HG02981 (cell line): ENCODE results near the gene PPP1R9B.

ENCODE experiments used
- ATAC-seq: cut with Tn5 transposase; IDR thresholded peaks from one replicate; pipeline ENCODE4 v1.9.1; 2021; ENCODE audit warnings: mild to moderate bottlenecking, moderate library complexity; ENCODE audit not compliant: unreplicated experiment

Gene PPP1R9B

DNA sequence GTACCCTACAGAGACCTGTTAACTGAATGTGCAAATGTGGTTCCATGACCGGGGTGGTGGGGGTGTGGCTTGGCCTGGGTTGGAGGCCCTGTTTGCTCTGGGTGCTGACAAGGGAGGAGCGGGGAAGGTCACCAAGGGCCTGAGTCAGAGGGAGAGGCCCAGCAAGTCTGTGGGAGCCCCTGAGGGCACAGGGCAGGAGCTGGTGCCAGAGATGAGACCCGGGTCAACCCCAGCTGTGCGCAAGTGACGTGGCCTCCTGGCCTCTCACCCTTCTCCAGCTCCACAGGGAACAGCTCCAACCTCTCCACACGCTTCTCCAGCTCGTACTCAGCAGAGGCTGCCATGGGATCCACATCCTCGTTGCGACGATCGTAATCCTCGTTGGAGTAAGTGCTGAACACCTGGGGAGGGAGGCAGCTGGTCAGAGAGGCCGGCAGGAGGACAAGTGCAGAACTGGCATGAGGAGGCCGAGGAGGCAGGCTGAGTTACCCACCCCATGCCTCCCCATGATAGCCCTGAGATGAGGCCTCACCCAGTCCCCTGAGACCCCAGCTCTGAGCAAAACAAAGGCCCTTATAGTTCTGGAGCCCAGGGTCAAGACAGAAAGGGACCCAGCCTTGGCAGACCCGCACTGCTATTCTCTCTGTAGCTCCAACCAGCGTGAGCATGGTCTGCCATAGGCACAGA lies 5.5 kb downstream of the PPP1R9B start:
- no peak for ATAC-seq

DNA sequence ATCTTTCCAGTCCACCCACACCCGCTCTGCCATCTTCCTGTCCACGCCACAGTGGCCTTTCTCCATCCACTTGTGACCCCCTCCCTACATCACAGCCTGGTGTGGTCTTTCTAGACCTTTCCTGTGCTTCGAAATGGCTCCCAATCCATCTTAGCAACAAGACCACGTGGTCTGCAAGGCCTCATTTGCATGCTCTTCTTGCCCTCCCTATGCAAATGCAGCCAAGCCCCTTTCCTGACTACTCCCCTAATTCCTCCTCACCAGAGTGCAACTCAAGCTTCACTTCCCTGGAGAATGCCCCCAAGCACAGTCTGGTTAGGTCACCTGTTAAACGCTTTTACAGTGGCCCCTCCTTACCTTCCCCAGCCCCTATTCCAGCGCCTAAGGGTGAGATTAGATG lies 6.1 kb downstream of the PPP1R9B start:
- no peak for ATAC-seq

DNA sequence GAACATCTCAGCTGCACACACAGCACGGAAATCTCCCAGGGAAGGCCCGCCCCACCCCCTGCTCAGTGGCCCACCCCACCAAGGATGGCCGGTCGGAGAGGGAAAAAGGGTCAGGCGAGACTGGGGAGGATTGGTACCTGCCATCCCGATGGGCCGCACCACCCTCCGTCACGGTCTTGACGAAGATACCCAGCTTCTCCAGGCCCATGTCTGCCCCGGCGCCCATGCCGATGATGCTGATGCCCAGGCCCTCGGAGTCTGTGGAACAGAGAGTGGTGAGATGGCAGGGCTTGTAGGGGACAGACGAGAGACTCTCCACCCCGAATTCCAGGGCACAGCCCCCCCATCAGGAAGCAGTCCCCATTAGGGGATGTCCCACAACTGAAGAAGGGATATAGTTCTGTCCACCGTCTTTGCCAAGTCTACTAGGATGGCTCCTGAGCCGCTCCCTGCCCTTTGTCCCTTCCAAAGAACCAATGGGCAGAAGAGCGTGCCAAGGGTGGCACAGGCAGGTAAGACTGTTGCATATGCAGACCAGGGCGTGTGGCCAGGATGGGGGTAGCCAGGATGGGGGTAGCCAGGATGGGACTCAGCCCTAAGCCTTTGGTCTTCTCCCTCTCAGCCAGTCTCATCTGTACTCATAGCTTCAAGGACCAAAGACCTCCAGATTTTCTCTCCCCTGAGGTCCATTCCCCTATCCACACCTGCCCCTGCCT lies 6.9 kb downstream of the PPP1R9B start:
- ATAC-seq: no peak

DNA sequence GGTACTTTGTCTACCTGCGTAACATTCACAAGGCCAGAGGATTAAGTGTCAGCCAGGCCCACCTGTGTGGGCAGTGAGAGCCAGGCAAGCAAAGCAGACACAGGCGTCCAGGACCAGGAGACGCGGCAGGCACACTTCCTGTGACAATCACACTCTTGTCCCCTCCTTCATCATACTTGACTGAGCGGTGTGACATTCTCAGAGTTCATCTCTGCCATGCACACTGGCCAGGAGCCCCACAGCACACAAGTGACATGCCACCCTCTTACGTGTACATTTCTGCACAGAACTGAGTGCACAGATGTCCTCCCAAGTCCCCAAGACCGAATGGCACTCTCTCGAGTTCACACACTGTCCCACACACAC lies 8.7 kb downstream of the PPP1R9B start:
- no peak for ATAC-seq

DNA sequence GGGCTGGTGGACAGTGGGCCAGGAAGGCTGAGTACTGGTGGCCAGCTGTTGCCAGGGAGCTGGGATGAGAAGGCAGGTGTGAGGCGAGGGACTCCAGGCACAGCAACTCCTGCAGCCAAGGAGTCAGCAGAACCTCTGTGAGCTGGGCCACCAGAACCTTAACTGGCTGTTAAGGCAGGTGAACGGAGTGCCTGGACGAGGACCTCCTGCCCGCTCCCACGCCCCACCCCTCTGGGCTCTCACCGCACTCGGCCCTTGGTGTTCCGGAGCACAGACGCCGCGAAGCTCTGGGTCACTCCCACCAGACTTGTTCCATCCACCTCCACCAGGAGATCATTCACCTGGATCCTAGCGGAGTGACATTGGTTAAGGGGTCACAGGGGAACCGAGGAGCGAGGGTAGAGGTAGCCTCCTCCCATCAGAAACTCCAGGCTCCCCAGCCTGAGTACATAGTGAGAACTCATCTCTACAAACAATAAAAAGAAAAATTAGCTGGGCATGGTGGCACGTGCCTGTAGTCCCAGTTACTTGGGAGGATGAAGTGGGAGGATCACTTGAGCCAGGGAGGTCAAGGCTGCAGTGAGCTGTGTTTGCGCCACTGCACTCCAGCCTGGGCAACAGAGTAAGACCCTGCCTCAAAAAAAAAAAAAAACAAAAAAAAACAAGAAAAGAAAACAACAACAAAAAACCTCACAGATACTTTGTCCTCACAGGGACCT lies 9.3 kb downstream of the PPP1R9B start:
- ATAC-seq: no peak

DNA sequence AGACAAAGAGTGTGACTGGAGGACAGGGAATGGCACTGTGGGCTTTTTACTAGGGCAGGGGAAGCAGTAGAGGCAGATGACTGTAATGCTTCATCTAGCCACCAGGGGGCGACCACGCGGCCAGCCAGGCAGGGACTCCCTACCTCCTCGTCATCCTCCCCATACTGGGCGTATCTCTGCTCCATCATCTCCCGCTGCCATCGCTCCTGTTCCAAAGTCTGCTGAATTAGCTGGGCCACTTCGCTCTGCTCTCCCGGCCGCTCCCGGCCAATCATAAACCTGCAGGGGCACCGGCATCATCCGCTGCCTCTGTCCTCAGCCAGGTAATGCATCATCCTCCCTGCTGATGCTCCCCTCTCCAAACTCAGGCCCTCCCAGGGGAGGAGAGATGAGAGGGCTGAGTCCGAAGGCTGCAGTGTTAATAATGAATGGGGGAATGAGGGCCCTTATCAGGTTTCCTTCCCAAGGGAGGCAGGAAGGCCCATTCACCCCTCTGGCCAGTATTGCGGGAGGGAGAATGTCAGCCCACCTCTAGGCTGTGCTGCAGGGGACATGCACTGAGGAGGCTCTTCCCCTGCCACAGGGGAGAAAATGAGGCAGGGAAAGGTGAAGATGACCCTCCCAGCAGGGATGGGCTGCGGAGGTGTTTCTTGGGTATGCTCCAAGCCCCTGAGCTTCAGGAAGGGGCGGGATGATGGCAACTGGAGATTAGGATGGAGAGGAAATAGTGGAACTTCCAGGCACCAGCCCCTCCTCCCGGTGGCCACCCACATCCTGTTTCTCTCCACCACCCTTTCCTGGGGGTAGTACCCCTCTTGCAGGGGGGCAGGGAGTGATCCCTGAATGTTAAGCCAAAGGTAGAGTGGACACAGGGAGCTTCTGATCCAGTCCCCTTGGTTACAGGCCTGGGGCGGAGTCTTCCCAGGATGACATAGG lies 10.3 kb downstream of the PPP1R9B start:
- peak; percentile 47 for ATAC-seq

DNA sequence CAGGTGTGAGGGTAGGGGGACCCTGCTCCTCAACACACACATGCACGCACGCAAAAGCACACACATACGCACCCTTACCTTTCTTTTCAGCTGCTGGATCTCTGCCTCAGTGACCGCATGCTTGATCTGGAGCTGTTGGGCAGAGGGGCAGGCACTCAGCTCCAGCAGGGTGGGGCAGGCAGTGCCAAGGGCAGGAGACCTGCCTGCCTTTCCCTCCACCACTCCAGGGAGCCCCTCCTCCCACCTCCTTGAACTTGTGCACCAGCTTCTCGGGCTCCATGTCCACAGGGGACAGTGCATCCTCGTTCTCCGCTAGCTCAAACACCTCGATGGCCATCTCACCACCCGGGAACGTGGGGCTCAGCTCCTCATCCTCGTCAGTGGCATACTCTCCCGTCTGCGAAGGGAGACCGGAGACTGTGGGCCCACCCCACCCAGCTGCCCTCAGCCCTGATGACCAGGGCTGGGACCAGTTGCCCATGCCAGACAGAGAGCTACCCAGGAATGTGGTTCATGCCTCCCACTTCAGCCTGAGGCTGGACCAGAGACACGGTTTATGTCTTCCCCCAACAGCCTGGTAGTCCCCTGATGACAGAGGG lies 11.2 kb downstream of the PPP1R9B start:
- no peak for ATAC-seq

DNA sequence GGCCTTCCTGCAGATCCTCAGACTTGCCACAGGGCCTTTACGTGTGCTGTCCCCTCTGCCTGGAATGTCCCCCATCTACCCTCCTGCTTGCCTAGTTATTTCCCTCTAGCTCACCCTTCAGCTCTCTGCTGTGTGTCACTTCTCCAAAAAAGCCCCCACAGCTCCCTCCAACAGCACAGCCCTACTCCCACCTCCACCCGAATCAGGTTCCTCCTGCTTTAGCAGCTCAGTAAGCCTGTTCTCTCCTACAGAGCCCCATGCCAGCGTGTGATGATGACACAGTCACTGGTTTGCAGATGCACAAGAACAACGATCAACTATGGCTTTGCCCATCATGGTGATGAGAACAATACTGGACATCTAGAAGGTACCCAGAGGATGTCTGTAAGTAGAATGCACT lies 13.4 kb downstream of the PPP1R9B start:
- no peak for ATAC-seq

DNA sequence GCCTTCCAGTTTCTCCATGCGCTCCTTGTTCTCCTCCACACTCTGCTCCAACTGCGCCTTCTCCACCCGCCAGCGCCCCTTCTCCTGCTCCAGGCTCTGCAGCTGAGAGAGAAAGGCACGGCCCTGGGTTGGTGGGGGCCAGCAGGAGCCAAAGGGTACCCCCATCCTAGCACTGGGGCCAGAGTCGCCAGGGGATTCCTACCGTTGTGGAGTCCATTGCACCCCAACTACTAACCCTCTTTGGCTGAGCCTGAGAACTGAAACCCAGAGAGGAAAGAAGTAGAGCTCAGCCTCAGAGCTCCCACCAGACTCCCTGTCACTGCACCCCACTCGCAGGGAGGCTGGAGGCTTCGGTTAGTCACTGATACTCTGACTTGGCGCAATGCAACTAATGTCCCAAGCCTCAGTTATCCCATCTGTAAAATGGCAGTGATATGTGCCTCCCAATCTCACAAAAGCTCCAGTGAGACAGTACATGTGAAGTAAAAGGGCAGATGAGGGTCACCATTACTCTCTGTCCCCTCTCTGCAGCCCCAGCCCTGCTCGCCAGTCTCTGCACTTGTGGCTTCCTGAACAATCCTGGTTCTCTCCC lies 14.3 kb downstream of the PPP1R9B start:
- no peak for ATAC-seq

DNA sequence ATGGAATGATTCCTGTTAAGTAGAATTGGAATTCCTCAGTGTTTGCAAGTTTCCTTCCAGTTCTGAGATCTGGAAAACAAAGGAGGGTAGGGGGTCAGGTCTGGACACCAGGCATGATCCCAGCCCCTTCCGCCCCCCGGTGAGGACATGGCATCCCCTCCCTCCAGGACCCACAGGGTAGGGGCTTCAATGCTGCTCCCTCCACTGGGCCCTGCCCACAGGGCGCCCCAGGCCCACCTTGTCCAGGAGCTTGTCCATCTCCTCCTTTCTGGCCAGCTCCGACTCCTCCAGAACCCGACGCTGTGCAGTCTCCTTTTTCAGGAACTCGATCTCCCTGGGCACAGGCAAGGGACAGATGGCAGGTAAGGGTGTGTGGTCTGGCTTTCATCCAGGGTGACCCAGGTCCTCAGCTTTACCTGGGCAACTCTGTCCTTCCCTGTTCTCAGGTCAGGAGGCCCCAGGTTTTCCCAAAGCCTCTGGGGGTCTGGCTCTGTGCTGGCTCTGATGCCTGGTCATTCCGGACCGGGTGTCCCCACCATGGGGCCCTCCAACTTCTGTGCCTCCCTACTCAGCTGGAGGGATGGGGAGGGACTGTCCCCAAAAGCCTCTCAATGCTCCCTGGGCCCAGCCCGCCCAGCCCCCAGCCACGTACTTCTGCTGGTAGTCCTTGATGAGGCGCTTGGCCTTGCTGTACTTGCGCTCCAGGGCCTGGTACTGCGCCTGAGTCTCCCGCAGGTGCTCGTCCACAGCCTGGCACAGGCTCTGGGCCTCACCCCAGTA lies 15.0 kb downstream of the PPP1R9B start:
- no peak for ATAC-seq

DNA sequence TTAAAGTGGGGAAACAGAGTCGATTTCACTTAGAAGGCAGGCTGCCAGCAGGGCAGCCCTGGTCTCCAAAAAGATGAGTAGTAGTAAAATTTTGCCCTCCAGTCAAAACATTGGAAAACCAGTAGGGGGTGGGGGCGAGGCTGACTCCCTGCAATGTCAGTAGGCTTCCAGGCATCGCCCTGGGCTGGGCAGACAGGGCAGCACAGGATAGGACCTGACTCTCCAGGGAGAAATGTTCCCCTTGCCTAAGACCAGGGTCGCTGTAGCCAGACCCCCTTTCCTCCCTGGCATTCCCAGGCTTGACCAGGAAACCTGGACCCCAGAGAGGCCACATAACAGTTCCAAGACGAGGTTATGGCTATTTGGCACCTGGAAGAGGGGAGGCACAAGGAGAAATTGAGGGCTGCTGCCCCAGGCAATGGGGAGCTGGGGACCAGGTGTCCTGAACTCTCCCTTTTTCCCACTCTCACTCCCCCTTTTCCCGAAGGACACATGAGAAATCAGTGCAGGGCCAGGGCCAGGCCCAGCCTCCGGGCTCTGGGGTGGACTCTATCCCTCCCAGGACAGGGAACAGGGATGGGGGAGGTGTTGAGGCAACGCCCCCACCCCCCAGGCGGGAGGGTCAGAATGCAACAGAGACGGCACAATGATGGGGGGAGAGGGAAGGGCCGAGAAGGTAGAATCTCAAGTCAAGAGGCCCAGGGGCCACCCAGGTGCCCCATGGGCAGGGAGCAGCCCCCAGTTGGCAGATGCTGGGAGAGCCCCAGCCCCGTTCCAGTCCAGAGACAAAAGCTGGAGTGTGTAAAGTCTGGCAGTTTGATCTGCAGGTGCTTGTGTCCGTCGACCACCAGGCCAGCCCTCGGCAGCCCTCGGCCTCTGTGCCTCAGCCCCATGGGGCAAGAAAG lies 16.0 kb downstream of the PPP1R9B start:
- ATAC-seq: no peak

DNA sequence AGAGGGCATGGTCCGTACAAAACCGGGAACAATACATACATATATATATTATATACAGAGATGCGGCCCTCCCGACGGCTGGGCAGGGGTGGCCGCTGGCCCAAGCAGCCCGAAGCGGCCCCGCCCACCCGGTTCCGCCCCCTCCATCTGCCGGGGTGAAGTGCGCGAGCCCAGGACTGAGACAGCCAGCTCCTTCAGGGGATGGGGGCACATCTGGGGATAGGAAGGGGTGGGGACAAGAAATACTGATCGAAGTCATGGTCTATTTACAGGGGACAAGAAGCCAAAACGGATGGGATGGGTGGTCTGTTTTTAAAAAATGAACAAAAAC lies 16.7 kb downstream of the PPP1R9B start:
- ATAC-seq: no peak

DNA sequence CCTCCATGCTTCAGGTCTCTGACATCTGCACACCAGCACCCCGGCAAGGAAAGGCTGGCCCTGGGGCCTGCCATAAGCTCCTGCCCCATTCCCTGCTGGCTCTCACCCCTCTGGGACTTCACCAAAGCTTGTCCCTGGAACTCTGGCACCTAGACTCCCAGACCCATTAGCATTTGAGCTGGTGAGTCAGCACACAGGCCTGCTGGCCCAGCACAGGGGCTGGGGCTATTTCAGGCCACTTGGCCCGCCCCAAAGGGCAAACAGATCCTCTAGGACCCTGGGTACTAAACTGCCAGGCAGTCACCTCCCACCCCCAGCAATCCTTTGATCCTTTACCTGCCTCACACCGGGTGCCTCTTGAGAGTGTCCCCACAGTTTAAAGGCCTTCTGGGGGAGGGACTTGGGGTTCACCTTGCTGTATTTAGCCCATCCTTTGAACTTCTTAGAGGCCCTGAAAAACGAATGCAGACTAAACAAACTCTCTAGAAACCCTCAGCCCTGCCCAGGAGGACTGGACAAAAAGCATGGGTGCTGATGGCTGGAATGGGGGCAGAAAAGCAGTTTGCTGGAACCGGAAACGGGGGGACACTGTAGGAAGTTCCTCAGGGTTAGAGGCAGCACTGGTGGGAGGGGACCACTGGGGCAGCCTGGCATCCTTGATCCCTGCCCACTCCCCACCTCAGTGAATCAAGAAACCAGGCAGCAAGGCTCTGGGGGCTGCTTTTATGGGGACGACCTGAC lies 17.3 kb downstream of the PPP1R9B start:
- no peak for ATAC-seq

DNA sequence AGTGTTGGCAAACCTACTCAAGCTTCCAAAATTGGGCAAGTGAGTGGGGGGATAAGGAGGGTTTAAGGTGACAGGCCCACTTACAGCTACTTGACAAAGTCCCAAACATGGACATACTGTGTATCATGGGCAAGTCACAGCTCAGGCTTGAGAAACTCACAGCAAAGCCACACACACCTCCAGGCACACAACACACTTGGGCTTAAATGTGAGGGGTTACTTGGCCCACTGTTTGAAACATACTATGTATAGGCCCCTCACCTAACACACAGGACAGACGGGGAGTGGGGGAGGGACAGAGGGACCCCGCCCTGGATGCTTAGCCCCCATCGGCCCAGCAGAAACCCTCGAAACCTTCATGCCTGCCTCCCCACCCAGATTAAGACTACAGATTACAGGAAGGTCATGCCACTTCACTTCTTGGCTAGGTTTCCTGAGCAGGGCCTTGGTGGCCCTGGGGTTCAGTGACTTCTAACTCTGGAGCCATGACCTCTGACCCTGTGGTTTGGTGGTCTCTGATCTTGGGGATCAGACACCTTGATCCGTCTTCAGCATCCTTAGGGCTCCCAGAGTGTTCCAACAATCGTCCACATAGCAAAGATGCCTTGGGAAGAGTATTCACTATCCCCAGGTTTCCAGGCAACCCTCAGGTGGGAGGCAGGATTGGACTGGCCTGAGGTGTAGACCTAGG lies 18.2 kb downstream of the PPP1R9B start:
- no peak for ATAC-seq

DNA sequence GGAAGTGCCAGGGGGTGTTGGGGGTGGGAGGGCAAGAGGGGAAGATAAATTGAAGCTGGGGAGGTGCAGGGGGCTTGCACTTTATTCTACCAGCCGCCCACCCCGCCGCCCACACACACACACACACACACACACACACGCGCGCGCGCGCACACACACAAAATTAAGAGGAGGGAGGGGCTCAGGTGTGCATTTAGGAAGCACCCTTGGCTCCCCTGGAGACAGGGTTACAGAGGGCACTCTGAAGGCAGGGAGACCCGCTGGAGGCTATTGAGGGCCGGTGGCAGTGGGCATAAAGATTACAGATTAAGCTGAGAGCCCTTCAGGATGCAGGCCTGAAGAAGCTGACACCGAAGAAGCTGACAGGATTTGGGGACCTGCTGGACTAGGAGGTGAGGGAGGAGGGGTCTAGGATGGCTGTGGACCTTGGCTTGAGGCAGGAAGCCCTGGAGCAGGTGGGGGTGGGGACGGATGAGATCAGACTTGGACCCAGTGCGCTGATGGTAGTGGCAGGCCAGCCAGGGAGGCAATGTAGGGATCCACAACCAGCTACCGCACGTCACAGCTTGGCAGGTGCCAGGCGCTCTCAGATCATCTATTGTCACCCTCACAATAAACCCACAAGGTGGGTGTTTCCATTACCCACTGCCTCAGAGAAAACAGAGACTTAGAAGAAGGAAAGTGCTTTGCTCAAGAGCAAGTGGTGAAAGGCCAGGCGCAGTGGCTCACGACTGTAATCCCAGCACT lies 19.7 kb downstream of the PPP1R9B start:
- ATAC-seq: no peak

DNA sequence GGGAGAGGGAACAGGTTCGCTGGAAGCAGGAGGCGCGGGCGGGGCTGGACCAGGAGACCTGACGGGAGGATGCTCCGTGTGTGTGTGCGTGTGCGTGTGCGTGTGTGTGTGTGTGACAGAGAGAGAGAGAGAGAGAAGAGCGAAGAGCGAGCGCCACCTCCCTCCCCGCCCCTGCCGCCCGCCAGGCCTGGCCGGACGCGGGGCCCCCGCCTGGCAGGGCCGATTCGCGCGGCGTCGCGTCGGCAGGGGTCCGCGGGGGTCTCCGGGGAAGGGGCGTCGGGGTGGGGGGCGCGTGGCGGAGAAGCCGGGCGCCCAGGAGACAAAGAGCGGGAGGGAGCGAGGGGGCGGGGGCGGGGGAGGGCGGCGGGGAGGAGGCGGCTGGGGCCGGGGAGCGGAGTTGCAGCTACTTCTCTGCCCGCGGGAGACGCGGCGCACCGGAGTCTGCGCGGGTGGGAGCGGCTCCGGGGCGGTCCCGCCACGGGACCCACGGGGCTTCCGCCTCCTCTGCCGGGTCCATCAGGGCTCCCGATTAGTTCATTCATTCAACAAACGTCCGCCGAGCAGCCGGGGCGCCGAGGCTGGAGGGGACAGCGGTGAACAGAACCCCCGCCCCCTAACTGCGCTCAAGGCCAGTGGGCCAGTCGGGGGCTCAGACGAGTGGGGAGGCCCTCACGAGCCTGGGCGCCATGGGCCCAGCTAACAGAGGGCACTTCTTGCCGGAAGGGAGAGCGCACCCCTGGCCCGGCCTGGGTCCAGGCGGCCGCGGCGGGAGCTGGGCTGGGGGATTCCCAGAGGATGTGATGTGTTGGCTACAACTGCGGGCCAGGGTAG lies 20.5 kb downstream of the PPP1R9B start, which contains the start of gene SAMD14:
Gene SAMD14 (minus strand): TSS at position 433 of the 831 bp plus-strand sequence. CDS start 5,201 bp downstream, outside the sequence.
- no peak for ATAC-seq
